ENCODE data around the gene MRPL3.

- TF ChIP-seq EZH2phosphoT487 (IDR thresholded peaks at IDR 0.05; ENCODE audit: insufficient read depth, low read depth), result no peak
- TF ChIP-seq EZH2 (IDR thresholded peaks at IDR 0.05; ENCODE audit: insufficient read depth, poor library complexity, severe bottlenecking), result no peak
Observed at GRCh38 chr3:131526801-131527347, 24.1 kb upstream of the MRPL3 start.
